CD4-positive, alpha-beta T cell treated with Interferon alpha-2 for 1 hour (primary cell): Measurements from ENCODE around the gene PYCARD.
"Not testable (repeated sequence)": the region's sequence is repeated elsewhere in the genome, so short reads cannot be mapped to it uniquely, and the experiment has no call there.

ENCODE experiments used
- DNase-seq, 2 donors: peaks; one replicate each; pipeline ENCODE4 v3.0.0-alpha.2; 2020 to 2022

Gene PYCARD

DNA sequence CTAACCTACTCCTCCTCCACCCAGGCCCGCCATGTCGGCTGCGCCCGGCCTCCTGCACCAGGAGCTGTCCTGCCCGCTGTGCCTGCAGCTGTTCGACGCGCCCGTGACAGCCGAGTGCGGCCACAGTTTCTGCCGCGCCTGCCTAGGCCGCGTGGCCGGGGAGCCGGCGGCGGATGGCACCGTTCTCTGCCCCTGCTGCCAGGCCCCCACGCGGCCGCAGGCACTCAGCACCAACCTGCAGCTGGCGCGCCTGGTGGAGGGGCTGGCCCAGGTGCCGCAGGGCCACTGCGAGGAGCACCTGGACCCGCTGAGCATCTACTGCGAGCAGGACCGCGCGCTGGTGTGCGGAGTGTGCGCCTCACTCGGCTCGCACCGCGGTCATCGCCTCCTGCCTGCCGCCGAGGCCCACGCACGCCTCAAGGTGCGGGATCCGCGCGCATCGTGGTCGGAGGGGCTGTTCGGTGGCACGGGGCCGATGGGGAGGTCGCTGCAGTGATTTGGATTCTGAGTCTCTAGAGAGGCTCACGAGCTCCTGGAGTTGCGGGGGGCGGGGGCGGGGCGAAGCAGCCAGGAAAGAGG is 12.2 kb upstream of the PYCARD start:
- no peak for DNase-seq

DNA sequence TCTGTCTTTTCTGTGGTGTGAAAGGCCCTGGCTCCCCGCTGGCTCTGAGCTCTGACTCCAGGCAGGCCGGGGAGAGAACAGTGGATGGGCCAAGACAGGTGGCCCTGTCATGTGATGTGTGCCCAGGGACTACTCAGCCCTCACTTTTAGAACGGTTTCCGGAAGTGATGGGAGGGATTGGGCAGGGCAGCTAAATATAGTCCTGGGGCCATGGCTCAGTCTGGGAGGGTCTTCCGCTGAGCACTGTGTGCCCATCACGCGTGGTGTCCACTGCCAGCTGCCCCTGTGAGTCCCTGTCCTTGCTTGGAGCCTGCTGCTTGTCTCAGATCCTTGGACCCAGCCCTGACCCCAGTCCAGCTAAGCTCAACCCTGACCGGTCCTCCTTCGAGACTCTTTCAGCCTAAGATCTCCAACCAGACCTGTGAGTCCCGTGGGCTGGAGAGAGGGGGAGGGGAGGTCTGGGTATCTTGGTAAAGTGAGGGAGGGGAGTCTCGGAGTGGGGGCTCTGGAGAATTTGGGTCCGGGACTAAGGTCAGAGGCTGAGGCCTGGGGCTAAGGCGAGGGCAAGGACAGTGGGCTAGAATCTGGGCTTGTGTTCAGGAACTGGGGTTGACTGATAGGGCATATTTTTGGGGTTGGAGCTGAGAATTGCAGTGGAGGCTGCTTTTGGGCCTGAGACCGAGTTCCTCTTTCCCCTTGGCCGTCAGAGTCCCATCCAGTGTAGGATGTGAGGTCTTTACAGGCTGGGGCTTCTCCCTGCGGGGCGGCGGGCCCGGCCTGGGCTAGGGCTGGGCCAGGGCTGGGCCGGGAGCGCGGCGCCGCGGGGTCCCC is 11.5 kb upstream of the PYCARD start, which contains the start of gene TRIM72:
Gene TRIM72 (plus strand): TSS at position 243 of the 831 bp plus-strand sequence. CDS start 620 bp downstream, outside the sequence.
- DNase-seq = no peak

DNA sequence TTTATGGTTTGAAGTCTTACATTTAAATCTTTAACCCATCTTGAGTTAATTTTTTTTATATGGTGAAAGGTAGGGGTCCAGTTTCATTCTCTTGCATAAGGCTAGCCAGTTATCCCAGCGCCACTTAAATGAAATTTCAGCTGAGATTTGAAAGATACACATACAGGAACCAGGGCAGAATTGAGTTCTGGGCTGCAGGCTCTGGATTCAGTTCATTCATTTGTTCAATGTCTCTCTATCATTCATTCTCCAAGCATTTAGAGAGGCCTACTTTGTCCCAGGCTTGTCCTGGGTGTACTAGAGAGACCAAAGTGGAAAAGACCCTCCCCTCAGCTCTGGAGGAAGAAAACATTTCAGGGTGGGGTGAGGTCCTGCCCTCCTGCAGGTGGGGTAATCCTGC is 10.8 kb upstream of the PYCARD start:
- no peak for DNase-seq

DNA sequence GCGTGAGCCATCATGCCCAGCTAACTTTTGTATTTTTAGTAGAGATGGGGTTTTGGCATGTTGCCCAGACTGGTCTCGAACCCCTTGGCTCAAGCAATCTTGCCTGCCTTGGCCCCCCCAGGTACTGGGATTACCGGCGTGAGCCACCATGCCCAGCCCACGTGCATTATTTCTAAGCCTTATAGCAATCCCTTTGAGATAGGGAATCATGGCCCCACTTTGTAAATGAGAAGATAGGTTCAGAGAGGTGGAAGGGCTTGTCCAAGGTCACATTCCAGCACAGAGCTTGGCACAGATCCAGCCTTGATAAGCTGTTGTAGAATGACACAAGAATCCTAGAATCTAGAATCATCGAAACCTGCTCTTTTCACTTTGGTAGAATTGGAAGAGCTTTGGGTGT is 4.2 kb upstream of the PYCARD start:
- DNase-seq = no peak

DNA sequence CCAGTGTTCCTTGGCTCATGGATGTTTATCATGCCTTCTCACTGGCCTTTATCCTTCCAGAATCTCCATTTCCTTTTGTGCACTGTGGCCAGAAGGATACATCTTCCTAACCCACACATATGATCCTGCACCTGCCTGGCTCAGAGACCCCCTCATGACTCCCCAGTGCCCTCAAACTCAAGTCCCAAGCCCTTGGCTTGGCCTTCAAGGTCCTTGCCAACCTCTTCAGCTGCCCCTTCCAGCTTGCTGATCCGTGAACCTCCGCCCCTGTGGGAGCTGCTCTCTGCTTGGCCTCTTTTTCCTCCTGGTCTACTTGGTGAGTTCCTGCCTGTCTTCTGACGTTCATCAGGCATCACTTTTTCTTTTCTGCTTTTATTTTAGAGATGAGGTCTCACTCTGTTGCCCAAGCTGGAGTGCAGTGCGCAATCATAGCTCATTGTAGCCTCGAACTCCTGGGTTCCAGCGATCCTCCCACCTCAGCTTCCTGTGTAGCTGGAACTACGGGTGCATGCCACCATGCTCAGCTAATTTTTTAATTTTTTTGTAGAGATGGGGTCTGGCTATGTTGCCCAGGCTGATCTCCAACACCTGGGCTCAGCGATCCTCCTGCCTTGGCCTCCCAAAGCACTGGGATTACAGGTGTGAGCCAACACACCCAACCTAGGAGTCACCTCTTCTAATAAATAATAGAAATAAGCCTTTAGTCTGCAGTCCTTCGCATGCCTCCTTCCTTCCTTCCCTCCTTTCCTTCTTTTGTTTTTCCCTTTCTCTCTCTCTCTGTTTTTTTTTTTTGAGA is 2.5 kb upstream of the PYCARD start:
- no peak for DNase-seq

DNA sequence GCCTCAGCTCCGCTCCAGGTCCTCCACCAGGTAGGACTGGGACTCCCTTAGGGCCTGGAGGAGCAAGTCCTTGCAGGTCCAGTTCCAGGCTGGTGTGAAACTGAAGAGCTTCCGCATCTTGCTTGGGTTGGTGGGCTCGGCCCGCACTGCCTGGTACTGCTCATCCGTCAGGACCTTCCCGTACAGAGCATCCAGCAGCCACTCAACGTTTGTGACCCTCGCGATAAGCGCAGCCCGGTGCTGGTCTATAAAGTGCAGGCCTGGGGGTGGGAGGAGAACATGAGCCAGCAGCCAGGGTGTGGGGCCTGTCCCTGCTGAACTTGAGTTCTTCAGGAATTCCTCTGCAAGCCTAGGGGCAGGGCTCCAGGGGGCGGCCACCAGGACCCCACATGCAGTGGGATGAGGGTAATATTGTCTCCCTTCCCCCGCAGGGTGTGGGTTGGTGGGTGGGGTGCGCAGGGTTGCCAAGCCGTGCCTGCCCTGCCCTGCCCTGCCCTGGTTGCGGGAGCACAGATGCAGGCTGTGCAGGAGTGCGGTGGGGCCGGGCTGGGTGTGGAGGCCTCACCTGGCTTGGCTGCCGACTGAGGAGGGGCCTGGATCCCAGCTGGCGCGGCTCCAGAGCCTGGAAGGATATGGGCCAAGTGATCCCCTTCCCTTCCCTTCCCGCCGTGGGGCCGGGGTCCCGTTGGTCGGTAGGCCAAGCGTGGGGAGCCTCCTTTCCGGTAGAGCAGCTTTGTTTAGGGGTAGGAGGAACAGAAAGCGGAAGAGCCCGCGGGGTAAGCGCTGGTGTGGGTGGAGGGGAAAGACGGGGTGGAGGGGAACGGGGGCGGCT is 762 bp downstream of the PYCARD start:
- peak; percentile 42 to 49 for DNase-seq

DNA sequence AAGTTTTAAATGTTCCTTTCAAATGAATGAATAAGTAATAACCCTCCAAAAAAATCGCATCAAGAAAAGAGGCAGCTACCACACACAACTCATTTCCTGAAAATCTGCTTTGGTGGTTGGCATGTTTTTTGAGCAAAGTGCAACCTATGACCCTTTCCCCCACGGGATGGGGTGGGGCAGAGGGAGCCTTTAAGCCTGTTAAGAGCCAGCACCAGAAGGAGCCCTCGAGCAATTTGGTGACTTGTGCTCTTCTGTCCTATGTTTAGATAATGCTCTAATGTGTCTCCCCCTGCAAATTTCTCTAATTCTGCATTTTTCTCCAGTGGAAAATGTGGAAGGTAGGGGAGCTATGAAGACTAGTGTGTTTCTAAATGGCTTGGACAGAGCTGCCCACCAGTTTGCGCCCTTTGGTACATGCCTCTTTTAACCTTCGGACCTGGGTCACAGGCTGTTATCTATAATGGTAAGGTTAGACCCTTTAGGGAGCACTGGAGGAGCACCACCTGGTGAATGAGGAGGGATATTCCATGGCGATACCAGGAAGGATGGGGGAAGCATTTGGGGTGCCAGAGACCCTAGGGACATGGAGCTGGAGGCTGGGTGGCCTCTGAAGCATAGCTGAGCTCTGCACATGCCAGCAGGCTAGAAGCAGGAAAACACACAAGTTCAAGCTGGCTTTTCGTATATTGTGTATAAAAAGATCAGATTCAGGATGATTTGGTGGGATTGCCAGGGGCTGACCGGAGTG is 1.6 kb downstream of the PYCARD start:
- DNase-seq = peak; percentile 39 to 61

DNA sequence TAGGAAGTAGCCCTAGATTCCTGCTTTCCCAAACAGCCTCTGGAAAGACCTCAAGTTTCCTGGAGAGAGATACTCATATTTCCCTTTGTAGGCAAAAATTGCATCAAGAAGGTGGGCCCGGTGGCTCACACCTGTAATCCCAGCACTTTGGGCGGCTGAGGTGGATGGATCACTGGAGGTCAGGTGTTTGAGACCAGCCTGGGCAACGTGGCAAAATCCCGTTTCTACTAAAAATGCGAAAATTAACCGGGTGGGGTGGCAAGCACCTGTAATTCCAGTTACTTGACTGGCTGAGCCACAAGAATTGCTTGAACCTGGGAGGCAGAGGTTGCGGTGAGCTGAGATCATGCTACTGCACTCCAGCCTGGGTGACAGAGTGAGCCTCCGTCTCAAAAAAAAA is 2.4 kb downstream of the PYCARD start:
- not testable (repeated sequence) for DNase-seq

DNA sequence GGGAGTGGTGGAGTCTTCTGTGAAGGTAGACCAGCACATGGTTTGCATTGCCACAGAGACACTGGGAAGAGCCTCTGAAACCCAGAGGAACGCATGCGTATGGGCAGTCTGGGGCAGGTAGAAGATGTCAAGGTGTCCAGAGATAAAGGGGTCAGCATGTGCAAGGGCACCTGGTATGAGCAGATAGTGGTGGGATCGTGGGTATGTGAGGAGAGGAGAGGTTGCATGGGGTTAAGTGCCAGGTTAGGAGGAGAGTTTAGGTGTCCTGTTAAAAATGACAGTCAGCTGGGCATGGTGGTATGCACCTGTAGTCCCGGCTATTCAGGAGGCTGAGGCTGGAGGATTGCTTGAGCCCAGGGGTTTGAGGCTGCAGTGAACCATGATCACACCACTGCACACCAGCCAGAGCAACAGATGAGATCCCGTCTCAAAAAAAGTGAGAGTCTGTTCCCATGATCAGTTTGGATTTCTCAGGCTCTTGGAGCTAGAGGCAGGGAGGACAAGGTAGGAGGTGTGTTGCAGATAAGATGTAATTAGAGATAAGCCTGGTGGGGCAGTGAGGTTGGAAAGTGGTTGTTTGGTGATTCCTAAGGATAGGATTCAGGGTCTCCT is 3.0 kb downstream of the PYCARD start:
- no peak for DNase-seq

DNA sequence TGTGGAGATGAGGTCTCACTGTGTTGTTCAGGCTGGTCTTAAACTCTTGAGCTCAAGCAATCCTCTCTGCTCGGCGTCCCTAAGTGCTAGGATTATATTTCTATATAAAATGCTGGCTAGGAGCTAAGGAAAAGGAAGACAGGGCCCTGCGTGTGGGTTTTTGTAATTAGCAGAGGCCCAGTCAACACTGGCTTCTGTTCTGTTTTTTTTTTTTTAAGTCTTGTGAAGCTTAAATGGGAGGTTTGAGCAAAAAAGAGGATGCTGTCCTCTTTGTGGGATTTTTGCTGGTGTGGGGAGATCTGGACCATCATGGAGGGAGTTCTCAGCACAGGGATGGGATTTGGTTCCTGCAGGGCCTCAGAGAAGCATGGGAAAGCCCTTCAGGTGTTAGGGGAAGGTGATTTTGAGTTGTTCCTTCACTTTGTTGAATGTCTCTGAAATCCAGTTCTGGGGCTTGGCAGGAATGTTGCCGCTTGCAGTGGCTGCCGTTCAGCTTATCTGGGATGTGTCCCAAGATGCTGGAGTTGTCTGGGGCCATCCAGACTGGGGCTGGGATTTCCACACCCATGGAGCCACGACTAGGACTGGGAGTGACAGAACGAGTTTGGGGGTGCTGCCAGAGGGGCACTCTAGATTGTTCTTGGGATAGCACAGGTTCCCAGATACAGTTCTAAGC is 4.2 kb downstream of the PYCARD start:
- no peak for DNase-seq

DNA sequence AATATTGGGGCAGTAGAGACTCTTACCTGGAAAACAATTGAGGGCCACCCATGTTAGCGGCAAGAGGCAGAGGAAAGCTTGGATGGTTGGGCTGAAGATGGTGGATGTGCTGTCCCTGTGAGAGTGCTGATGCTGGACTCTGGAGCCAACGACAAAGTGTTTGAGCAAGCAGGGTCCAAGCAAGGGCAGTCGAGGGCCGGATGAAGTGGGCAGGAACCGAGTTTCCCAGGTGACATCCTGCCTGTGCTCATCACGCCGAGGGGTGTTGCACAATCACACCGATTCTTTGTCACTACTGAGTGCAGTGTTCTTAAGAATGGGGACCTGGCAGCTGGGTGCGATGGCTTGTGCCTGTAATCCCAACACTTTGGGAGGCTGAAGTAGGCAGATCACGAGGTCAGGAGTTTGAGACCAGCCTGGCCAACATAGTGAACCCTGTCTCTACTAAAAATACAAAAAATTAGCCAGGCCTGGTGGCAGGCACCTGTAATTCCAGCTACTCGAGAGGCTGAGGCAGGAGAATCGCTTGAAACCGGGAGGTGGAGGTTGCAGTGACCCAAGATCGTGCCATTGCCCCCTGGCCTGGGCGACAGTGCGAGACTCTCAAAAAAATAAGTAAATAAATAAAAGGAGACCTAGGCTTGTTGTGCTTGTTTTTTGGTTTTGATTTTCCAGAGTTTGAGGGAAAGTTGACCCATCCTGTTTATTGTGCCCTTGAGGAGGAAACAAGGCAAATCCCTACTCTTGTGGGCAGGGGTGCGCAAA is 6.1 kb downstream of the PYCARD start:
- DNase-seq = no peak

DNA sequence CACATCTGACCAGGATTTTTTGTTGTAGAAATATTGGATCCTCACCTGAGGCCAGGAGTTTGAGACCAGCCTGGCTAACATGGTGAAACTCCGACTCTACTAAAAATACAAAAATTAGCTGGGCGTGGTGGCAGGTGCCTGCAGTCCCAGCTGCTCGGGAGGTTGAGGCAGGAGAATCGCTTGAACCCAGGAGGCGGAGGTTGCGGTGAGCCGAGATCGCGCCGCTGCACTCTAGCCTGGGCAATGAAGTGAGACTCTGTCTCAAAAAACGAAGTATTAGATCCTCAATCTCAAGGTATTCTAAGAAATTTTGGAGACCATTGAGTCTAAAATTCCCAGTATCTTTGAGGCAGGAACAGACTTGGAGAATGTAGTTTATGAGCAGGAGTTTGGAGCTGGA is 6.7 kb downstream of the PYCARD start:
- not testable (repeated sequence) for DNase-seq

DNA sequence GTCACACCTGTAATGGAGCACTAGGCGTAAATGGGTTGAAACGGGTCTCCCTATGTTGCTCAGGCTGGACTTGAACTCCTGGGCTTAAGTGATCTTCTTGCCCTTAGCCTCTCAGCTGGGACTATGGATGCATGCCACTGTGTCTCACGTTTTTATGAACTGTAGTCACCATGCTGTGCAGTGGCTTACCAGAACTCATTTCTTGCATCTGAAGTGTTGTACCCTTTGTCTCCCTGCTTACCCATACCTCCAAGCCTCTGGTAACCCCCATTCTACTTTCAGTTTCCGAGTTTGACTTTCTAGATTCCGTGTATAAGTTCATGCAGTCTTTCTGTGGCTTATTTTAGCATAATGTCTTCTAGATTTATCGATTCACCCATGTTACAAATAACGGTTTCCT is 7.7 kb downstream of the PYCARD start:
- no peak for DNase-seq

DNA sequence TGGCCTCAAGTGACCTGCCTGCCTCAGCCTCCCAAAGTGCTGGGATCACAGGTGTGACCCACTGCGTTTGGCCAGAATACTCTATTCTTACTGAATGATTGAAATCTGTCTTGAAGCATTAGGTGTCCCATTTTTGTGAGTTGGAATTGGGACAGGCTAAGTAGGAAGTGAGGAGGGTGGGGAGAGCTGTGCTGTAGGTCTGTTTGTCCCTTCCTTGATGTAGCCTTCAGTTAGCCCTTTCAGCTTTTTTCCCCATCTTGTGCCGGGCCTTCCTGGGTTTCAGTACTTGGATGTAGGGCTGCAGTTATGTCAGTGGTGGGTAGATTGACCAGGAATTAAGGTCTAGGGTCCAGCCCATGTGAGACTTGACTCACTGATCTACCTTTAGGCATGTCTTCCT is 8.7 kb downstream of the PYCARD start:
- DNase-seq = no peak

DNA sequence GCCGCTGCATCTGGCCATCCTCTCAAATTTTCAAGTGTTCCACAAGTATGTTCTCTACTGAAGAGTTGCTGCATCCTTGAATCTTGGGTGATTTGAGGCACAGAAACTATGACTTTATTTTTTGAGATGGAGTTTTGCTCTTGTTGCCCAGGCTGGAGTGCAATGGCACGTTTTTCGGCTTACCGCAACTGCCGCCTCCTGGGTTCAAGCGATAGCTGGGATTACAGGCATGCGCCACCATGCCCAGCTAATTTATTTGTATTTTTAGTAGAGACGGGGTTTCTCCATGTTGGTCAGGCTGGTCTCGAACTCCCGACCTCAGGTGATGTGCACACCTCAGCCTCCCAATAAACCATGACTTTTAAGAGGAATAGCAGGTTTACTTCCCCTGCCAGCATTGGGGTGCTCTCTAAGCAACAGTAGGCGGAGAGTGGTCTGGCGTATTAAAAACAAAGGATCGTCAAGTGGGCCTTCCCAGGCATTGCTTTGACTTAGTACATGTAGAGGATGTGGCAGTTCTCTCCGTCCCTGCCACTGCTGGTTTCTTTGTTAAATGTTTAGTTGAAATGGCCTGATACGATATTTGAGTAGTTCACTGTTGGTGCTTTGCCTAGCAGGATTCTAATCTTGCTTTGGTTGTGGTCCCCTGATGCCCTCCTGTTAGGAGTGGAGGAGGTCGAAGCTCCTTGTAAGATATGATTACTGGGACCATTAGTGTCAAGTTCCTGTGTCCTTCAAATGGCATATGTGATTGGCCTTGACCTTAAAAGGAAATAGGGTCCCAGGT is 9.5 kb downstream of the PYCARD start:
- DNase-seq = no peak

DNA sequence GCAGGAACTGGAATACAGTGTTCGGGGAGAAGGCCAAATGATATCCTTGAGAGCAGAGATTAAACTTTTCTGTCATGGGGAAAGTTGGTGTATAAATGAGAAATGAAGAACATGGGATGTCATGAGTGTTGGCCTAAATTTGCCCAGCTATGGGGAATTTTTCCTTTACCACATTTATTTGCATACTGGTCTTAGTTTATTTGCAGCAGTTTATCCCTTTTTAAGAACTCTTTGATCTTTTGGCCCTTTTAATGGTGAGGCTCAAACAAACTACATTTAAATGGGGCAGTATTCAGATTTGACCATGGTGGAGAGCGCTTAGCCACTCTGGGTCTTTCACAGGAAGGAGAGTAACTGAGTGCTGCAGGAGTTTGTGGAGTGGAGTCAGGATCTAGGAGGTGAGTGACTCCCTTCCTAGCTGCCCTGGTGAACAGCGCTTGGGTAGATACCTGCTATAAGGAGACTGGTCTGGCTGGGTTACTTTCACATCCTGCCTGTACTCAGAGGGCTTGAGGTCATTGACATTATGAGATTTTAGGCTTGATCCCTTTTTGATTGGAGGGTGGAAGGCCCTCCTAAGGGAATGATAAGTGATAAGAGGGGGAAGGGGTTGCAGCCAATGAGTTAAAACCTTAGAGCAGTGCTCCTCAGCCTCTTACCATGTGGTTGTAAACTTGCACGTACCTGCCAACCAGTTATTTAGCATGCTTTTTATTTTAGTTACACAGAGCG is 10.7 kb downstream of the PYCARD start:
- DNase-seq = no peak

DNA sequence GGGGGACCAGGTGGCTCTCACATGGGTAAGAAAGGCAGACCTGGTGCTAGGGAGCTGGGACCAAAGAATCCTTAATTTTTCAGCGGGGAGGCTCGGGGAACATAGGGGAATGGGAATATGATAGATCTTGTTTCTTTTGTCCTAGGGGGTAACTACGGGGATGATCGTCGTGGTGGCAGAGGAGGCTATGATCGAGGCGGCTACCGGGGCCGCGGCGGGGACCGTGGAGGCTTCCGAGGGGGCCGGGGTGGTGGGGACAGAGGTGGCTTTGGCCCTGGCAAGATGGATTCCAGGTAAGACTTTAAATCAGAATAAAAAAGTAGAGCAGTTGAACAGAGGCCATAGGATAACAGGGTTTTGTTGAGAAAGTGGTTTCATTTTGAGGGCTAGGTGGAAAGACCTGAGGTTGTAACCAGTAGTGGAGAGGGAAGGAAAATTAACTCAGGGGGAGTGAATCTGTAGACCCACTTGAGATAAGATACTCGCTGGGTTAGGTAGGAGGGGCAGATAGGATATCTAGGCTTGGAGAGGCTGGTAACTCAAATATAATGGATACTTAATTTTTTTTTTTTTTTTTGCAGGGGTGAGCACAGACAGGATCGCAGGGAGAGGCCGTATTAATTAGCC is 11.6 kb downstream of the PYCARD start:
- no peak for DNase-seq

DNA sequence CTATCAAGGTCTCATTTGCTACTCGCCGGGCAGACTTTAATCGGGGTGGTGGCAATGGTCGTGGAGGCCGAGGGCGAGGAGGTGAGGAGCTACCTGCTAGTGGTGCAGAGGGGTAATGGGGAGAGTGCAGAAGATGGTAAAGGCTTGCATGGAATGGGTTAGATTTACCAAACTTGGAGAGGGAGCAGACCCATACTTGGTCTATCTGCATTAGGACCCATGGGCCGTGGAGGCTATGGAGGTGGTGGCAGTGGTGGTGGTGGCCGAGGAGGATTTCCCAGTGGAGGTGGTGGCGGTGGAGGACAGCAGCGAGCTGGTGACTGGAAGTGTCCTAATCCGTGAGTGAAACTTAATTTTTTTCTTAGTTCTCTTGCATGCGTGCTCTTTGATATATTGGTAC is 12.5 kb downstream of the PYCARD start:
- DNase-seq = no peak
